Esophagus squamous epithelium (tissue), 5 donors: Measurements from ENCODE around the gene SNRK. TPM values are rescaled to one million over a fixed set of nuclear protein-coding genes. Genes with fewer than 3 reads are reported as not detected.

Experiments
- DNase-seq: peaks from one replicate; lab custom pipeline; 2025; lab: John Stamatoyannopoulos, UW
- H3K27ac ChIP-seq, 4 donors: fragments of 200-600 bp; sonication (generic); one replicate each; pipeline ENCODE4 v1.5.1; 2016 to 2019; ENCODE audit warnings: mild to moderate bottlenecking in 1 of 4
- H3K27me3 ChIP-seq, 4 donors: fragments of 200-600 bp; sonication (generic); 1 replicate in 3 of 4; 2 replicates in 1 of 4; pipeline versions ENCODE4 v1.5.1 to v1.6.0; 2017 to 2021; ENCODE audit warnings: antibody characterized with exemption in 1 of 4
- H3K36me3 ChIP-seq, 3 donors: fragments of 200-600 bp; sonication (generic); one replicate each; pipeline ENCODE4 v1.5.1; 2016 to 2019
- H3K4me1 ChIP-seq, 3 donors: fragments of 200-600 bp; sonication (generic); one replicate each; pipeline ENCODE4 v1.5.1; 2017 to 2019
- H3K4me3 ChIP-seq, 4 donors: fragments of 200-600 bp; sonication (generic); 1 replicate in 3 of 4; 2 replicates in 1 of 4; pipeline ENCODE4 v1.5.1; 2016 to 2019; ENCODE audit warnings: mild to moderate bottlenecking in 2 of 4, moderate library complexity in 1 of 4
- H3K9me3 ChIP-seq, 3 donors: fragments of 200-600 bp; sonication (generic); one replicate each; pipeline ENCODE4 v1.5.1; 2016 to 2019
- CTCF ChIP-seq, 6 experiments: fragments of 450-650 bp in 4 of 6; fragments of 200-600 bp in 2 of 6; sonication (generic) in 2 of 6; IDR thresholded peaks; one replicate each; pipeline ENCODE4 v1.5.1; 2016 to 2019; ENCODE audit warnings: antibody characterized with exemption in 6 of 6, mild to moderate bottlenecking in 4 of 6, moderate library complexity in 4 of 6
- POLR2A ChIP-seq, 4 donors: fragments of 450-650 bp; IDR thresholded peaks; one replicate each; pipeline ENCODE4 v1.6.1; 2017; ENCODE audit warnings: antibody characterized with exemption in 4 of 4, mild to moderate bottlenecking in 4 of 4, moderate library complexity in 3 of 4
- WGBS, 2 donors: methylation state at CpG; one replicate each; pipeline ENCODE4 v1.1.5; 2018; 5-methylcytosine and 5-hydroxymethylcytosine counted together
- intact Hi-C: fragments of 100-400 bp; cut with DNase I; formaldehyde crosslinking; loops from one replicate; pipeline ENCODE4 v1.15.0; 2022
- total RNA-seq, 4 donors: library from RNA; depleted of rRNA; stranded (reverse); fragments of >200 nt; gene quantifications; one replicate each; pipeline ENCODE4 v1.1.0, GENCODE V29; 2016
- donor health status: DM: yes; HTN: yes; CAD: no.

The SNRK gene
- total RNA-seq, 4 donors from 2014 or later: 27.0 to 42.0 (median 29.5) TPM

GRCh38 chr3:43361077-43361476, 74.7 kb downstream of the SNRK start:
- peaks cover 0 to 15% (median 0%) of the 10 kb centered on the region in 3 donors for H3K36me3 ChIP-seq
- peaks cover 0 to 5% (median 3%) of the 10 kb centered on the region in 3 donors for H3K9me3 ChIP-seq
- no peak overlapping the region for H3K4me3 ChIP-seq
- WGBS, 2 donors: 76 to 78% methylated on average over 4 to 5 of the region's 5 CpGs
- intact Hi-C loops: no loop called here
- TF ChIP-seq POLR2A (IDR thresholded peaks at IDR 0.05): no peak
- TF ChIP-seq CTCF (IDR thresholded peaks at IDR 0.05): no peak
- H3K27ac ChIP-seq: no peak overlapping the region
- H3K27me3 ChIP-seq: no peaks in the 10 kb centered on the region
- peaks cover 0 to 17% (median 0%) of the 10 kb centered on the region in 3 donors for H3K4me1 ChIP-seq
- DNase-seq: no peak

GRCh38 chr3:43362183-43362582, 75.8 kb downstream of the SNRK start:
- intact Hi-C loops: no loop called here
- TF ChIP-seq POLR2A (IDR thresholded peaks at IDR 0.05): no peak
- TF ChIP-seq CTCF (IDR thresholded peaks at IDR 0.05): no peak
- H3K4me3 ChIP-seq: no peak overlapping the region
- H3K36me3 ChIP-seq: peaks cover 0 to 19% (median 0%) of the 10 kb centered on the region in 3 donors
- H3K9me3 ChIP-seq: no peaks in the 10 kb centered on the region
- 88 to 100% methylated on average over 1 to 3 of the region's 4 CpGs for WGBS, 2 donors
- DNase-seq: no peak
- H3K27ac ChIP-seq: no peak overlapping the region
- peaks cover 0 to 24% (median 3%) of the 10 kb centered on the region in 3 donors for H3K4me1 ChIP-seq
- H3K27me3 ChIP-seq: no peaks in the 10 kb centered on the region

- Histone ChIP-seq H3K4me3 (no peak overlapping the region), H3K36me3 (peaks cover 0 to 19% (median 0%) of the 10 kb centered on the region in 3 donors), H3K27ac (peak overlapping the region in 1 of 4 donors; percentile 1), H3K27me3 (no peaks in the 10 kb centered on the region), H3K9me3 (no peaks in the 10 kb centered on the region), H3K4me1 (peaks cover 0 to 24% (median 3%) of the 10 kb centered on the region in 3 donors)
- WGBS, 2 donors: 100% methylated on average over 2 to 4 of the region's 6 CpGs
- intact Hi-C loops: no loop called here
- TF ChIP-seq CTCF (IDR thresholded peaks at IDR 0.05) (no peak), POLR2A (IDR thresholded peaks at IDR 0.05) (no peak)
- DNase-seq: no peak
Observed at GRCh38 chr3:43362961-43363360, 76.6 kb downstream of the SNRK start.

- intact Hi-C loops: no loop called here
- Histone ChIP-seq H3K4me3 (no peak overlapping the region), H3K27me3 (no peaks in the 10 kb centered on the region), H3K36me3 (peaks cover 0 to 19% (median 0%) of the 10 kb centered on the region in 3 donors), H3K9me3 (no peaks in the 10 kb centered on the region), H3K4me1 (peaks cover 0 to 24% (median 3%) of the 10 kb centered on the region in 3 donors), H3K27ac (peak overlapping the region in 2 of 4 donors; percentile 3 to 44)
- no peak for TF ChIP-seq CTCF (IDR thresholded peaks at IDR 0.05)
- TF ChIP-seq POLR2A (IDR thresholded peaks at IDR 0.05): no peak
- DNase-seq: no peak
- 73 to 77% methylated on average over 3 to 6 of the region's 26 CpGs for WGBS, 2 donors
Observed at GRCh38 chr3:43363621-43364266, 77.4 kb downstream of the SNRK start.

DNA sequence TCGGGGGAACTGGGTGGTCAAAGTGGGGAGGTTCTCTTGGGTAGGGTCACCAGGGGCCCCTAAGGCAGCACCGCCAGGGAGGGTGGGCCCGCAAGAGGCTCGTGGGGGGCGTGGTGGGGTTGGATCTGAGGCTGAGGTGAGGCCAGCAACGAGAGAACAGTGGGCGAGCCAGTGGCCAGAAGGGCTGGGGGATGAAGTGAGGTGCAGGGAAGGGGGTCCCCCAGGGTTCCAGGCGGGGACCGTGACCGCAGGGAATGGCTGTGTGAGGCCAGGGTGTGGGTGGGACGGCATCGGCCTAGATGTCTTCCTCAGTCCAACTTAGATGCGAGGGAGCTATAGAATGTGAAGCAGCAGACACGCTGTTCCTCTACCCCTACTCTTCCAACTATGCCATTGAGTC, 78.2 kb downstream of the SNRK start:
- Histone ChIP-seq H3K27ac (peak overlapping the region in 2 of 4 donors; percentile 16 to 39), H3K4me3 (no peak overlapping the region), H3K9me3 (no peaks in the 10 kb centered on the region), H3K36me3 (peaks cover 0 to 19% (median 0%) of the 10 kb centered on the region in 3 donors), H3K4me1 (peaks cover 0 to 24% (median 3%) of the 10 kb centered on the region in 3 donors), H3K27me3 (no peaks in the 10 kb centered on the region)
- 92 to 93% methylated on average over 8 to 9 of the region's 14 CpGs for WGBS, 2 donors
- intact Hi-C loops: no loop called here
- TF ChIP-seq POLR2A (IDR thresholded peaks at IDR 0.05) (no peak), CTCF (IDR thresholded peaks at IDR 0.05) (no peak)
- no peak for DNase-seq
